NCI-H446 treated with DMSO at 0.1 percent for 48 hours (cell line): ENCODE results near the gene CNTROB.

ENCODE experiments used
- DNase-seq: peaks from one replicate; lab custom pipeline; 2025; lab: John Stamatoyannopoulos, UW

Gene CNTROB

DNA sequence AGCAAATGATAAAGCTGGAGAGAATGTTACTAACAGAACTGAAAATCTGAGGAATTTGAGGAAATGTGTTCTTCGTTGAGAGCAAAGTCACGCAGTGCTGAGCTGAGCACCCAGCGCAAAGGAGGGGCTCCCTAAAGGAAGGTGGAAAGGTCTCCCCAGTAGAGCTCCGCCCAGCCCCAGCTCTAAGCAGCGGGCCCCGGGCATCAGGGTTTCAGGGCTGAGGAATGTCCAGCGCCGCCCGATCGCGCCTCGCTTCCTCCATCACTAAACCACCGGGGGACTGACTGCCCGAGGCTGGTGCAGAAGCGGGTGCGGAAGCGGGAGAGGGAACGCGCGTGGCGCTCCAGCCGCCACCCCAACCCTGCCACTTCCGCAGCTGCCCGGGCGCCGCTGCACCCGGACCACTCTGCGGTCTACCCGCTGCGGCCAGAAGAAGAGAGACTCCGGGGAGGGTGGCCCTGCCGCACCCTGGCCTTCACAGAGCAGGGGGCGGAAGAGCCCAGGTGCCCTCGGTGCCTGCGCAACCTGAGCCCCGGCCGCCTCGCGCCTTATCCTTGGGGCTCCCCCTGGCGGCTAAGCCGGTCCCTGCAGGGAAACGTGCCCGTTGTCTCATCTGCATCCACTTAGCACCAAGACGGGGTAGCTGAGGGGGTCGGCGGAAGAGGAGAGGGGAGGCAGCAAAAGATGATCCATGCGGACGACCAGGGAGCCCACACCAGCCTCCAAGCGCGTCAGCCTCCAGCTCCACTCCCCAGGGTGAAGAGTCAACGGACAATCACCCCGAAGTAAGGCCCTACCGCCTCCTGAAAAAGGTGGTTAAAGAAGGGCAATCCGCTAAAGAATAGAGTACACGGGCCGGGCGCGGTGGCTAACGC lies 58.0 kb downstream of the CNTROB start:
- DNase-seq, result peak; percentile 14

DNA sequence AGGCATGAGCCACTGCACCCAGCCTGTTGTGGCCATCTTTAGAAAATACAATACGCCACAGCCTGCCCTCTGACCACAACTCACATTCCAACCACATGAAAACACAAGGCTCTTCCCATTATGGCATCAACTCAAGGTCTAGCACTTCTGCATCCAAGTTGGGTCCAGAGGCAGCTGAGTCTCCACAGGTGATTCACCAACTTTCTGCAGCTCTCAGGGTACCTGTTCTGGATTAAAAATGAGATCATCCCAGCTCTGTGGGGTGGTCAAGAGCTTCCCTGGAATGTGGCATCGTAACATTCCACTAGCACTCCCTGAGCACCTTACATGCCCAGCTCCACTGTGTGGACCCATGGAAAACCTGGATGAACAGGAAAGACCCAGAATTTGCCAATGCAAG lies 60.5 kb downstream of the CNTROB start:
- DNase-seq, result no peak

DNA sequence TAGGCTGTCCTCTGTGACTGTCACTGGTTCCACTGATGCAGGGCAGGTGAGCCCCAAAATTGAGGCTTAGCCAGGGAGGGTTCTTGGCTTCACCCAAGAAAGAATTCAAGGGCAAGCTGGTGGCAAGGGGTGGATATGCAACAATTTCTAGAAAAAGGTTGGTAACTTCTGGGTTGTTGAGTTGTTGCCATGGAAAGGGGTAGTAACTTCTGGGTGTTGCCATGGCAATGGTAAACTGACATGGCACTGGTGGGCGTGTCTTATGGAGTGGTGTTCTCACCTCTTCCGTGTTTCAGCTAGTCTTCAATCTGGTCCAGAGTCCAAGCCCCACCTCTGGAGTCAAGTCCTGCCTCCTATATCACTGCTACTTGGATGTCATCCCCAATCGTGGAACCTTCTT lies 60.9 kb downstream of the CNTROB start:
- no peak for DNase-seq

DNA sequence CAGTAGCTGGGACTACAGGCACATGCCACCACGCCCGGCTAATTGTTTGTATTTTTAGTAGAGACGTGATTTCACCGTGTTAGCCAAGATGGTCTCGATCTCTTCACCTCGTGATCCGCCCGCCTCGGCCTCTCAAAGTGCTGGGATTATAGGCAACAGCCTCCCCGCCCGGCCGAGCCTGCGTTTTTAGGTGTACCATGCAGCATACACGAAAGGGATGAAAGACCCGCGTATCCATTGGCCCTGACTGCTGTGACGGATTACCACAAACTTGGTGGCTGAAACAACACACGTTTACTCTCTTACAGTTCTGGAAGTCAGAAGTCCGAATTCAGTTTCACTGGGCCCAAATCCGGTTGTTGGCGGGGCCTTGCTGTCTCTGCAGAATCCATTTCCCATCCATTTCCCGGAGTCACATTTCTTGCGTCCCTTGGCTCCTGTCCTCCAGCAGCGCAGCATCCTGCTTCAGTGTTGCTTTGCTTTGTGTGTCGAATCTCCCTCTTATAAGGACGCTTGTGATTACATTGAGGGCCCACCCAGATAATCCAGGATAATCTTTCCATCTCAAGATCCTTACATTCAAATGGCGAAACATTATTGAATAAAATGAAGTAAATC lies 62.1 kb downstream of the CNTROB start:
- no peak for DNase-seq

DNA sequence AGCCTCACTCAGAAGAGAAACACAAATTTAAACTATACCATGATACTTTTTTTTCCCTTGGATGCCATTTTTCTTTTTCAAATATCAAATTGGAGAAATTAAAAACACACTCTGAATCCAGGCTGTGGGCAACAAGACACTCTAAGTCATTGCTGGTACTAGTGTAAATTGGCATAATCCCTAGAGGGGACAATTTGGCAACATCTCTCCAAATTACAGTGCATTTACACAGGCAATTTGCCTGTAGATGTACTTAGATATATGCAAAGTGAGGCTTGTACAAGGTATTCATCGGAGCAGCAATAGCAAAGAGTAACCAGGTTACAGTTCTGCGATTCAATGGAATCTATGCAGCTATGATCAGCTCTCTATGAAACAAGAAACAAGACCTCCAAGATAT lies 63.7 kb downstream of the CNTROB start:
- no peak for DNase-seq

DNA sequence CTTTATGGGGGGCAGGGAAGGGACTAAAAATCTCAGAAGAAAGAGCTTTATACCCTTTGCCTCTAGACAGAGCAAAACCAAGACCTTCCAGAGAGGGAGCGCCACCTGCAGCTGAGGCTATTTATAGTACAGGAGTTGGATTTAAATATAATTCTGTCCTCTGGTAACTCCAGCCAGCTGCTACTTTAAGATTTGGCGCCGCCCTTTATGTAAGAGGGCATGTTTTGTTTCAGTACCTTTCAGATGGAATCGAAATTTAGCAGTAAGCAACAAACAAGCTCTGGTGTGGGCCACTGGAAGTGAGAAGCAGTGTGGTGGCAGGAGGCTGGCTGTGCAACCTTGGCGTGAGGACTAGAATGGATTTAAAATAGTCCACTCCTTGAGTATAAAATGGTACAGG lies 65.2 kb downstream of the CNTROB start:
- DNase-seq, result no peak
